NCI-H1417 (cell line): ENCODE data around the gene LCE3B.

Source experiments
- DNase-seq, 3 experiments: peaks; one replicate each; lab custom pipeline; 2025; lab: John Stamatoyannopoulos, UW

LCE3B gene

GRCh38 chr1:152658649-152659048 lies 45.0 kb downstream of the LCE3B start:
- no peak for DNase-seq

DNA sequence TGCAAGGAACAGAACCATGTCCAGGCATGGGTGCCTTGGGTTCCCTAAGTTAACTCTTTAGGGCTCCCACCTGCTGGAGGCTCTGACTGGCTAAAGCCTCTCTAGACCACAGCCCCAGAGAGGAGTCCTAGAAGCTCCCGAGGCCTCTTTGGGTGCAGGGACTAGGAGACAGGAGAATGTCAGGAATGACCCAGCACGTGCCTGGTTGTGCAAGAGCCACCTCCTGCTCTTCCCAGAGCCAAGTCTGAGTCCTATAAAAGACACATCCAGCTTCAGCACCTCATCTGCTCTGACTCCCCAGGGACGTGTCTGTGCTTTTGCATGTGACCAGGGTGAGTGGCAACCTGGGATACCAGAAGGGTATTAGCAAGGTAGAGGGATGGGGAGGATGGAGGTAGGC lies 49.5 kb downstream of the LCE3B start, which contains the start of gene LCE2D:
LCE2D (plus strand) TSS at position 283 of the 400 bp plus-strand sequence. CDS start 726 bp downstream, outside the sequence.
- DNase-seq: no peak
